ENCODE measurements around the gene ATXN1.

Gene ATXN1

GRCh38 chr6:16361861-16362260, 399.4 kb downstream of the ATXN1 start (continued):
- TF ChIP-seq ZSCAN4 (tag by site-specific recombination; IDR thresholded peaks at IDR 0.05) (no peak), OSR2 (tag by site-specific recombination; IDR thresholded peaks at IDR 0.05) (no peak), ZNF654 (tag by site-specific recombination; IDR thresholded peaks at IDR 0.05; ENCODE audit: low read depth) (no peak), ZEB2 (tag by site-specific recombination; IDR thresholded peaks at IDR 0.05) (no peak), ZNF449 (tag by site-specific recombination; IDR thresholded peaks at IDR 0.05) (no peak), ZNF10 (tag by site-specific recombination; IDR thresholded peaks at IDR 0.05) (no peak), BCL11A (tag by site-specific recombination; IDR thresholded peaks at IDR 0.05; ENCODE audit: low read depth) (no peak), ZBTB10 (tag by site-specific recombination; IDR thresholded peaks at IDR 0.05) (no peak), ZNF629 (tag by site-specific recombination; IDR thresholded peaks at IDR 0.05) (no peak), TSHZ1 (tag by site-specific recombination; IDR thresholded peaks at IDR 0.05; ENCODE audit: borderline replicate concordance) (no peak)

- Histone ChIP-seq H3K36me3 (ENCODE audit: control insufficient read depth in 2 of 2, insufficient read depth in 1 of 2, low read length in 2 of 2) (peaks cover 0 to 3% of the 10 kb centered on the region in 2 experiments; a peak in 1 of 3 replicates), H3K9me3 (ENCODE audit: control insufficient read depth, insufficient read depth, low read depth, low read length) (no peaks in the 10 kb centered on the region), H3K4me1 (ENCODE audit: control insufficient read depth, insufficient read depth, low read length) (no peaks in the 10 kb centered on the region), H3K4me3 (ENCODE audit: low read depth, low read length) (no peak overlapping the region), H3K27ac (ENCODE audit: extremely low read depth, low read depth, low read length) (no peak overlapping the region)
- POLR2A ChIA-PET: no interaction called here
- CTCF ChIA-PET: interaction anchor here (0.6 kb wide), 1 partner anchor 35 kb away, joined by 3 read pairs; no protein-coding TSS in a partner anchor
- no peak for TF ChIP-seq ZNF174 (tag by site-specific recombination; IDR thresholded peaks at IDR 0.05)
- TF ChIP-seq ZNF600 (tag by site-specific recombination; IDR thresholded peaks at IDR 0.05): no peak
- no peak for TF ChIP-seq ZNF223 (tag by site-specific recombination; IDR thresholded peaks at IDR 0.05)
- TF ChIP-seq YY2 (tag by site-specific recombination; IDR thresholded peaks at IDR 0.05): no peak
- TF ChIP-seq HOXD13 (CRISPR knock-in tag; IDR thresholded peaks at IDR 0.05; ENCODE audit: borderline replicate concordance): no peak
- no peak for TF ChIP-seq ZNF311 (tag by site-specific recombination; IDR thresholded peaks at IDR 0.05; ENCODE audit: borderline replicate concordance)
- no peak for TF ChIP-seq ZNF514 (tag by site-specific recombination; IDR thresholded peaks at IDR 0.05)
- TF ChIP-seq KLF7 (tag by site-specific recombination; IDR thresholded peaks at IDR 0.05; ENCODE audit: borderline replicate concordance): no peak
- no peak for TF ChIP-seq SP2 (tag by site-specific recombination; IDR thresholded peaks at IDR 0.05)
Measured at GRCh38 chr6:16361121-16361520, 400.1 kb downstream of the ATXN1 start.
